ENCODE results near the gene CARD8. TPM values are rescaled to one million over a fixed set of nuclear protein-coding genes. Genes with fewer than 3 reads are reported as not detected.

CARD8 gene
- total and polyA plus RNA-seq, 10 donors, result 61.8 to 238 (median 161) TPM

- H3K9me3 ChIP-seq, result no peaks in the 10 kb centered on the region
- 95 to 97% (median 96%) methylated on average over 5 of the region's 5 CpGs for WGBS, 5 donors
- H3K27ac ChIP-seq, result no peak overlapping the region
- intact Hi-C loops (cut with DNase I; ENCODE audit: low total_unique reads), result no loop called here
- no peak for DNase-seq
- TF ChIP-seq POLR2A (IDR thresholded peaks at IDR 0.05) (no peak), POLR2AphosphoS5 (IDR thresholded peaks at IDR 0.05) (no peak)
- TF ChIP-seq, protein P1, sequence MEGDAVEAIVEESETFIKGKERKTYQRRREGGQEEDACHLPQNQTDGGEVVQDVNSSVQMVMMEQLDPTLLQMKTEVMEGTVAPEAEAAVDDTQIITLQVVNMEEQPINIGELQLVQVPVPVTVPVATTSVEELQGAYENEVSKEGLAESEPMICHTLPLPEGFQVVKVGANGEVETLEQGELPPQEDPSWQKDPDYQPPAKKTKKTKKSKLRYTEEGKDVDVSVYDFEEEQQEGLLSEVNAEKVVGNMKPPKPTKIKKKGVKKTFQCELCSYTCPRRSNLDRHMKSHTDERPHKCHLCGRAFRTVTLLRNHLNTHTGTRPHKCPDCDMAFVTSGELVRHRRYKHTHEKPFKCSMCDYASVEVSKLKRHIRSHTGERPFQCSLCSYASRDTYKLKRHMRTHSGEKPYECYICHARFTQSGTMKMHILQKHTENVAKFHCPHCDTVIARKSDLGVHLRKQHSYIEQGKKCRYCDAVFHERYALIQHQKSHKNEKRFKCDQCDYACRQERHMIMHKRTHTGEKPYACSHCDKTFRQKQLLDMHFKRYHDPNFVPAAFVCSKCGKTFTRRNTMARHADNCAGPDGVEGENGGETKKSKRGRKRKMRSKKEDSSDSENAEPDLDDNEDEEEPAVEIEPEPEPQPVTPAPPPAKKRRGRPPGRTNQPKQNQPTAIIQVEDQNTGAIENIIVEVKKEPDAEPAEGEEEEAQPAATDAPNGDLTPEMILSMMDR (IDR thresholded peaks at IDR 0.05 in 8 of 11, conservative IDR thresholded peaks at IDR 0.05 in 3 of 11), result no peak
- H3K4me3 ChIP-seq, result no peak overlapping the region
- H3K4me1 ChIP-seq, result no peaks in the 10 kb centered on the region
- peaks cover 4 to 97% (median 64%) of the 10 kb centered on the region in 6 donors for H3K36me3 ChIP-seq
- no peaks in the 10 kb centered on the region for H3K27me3 ChIP-seq (replicated peaks in 1 of 7)
Measured at GRCh38 chr19:48213959-48214358, 41.8 kb downstream of the CARD8 start.

DNA sequence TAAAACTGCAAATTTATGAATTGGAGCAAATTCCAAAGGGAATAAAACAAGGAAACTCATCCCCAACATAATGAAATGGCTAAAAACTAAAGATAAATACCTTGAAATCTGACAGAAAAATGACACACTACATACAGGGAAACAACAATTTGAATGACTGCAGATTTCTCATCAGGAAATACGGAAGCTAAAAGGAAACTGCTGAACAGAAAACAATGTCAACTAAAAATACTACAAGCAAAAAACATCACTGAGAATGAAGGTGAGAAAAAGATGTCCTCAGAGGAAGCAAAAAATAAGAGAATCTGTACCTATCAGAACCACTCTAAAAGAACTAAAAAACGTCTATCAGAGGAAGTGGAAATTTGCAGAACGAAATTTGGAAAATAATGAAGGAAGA, 45.7 kb downstream of the CARD8 start:
- Histone ChIP-seq H3K4me3 (no peak overlapping the region), H3K36me3 (peaks cover 0 to 62% (median 33%) of the 10 kb centered on the region in 6 donors), H3K27ac (peak overlapping the region in 5 of 8 donors; percentile 9 to 70 (median 46)), H3K4me1 (peaks cover 0 to 17% (median 9%) of the 10 kb centered on the region in 6 donors), H3K9me3 (no peaks in the 10 kb centered on the region), H3K27me3 (replicated peaks in 1 of 7) (no peaks in the 10 kb centered on the region)
- DNase-seq, result no peak
- TF ChIP-seq POLR2A (IDR thresholded peaks at IDR 0.05) (no peak), POLR2AphosphoS5 (IDR thresholded peaks at IDR 0.05) (no peak)
- TF ChIP-seq, protein P1 (IDR thresholded peaks at IDR 0.05 in 8 of 11, conservative IDR thresholded peaks at IDR 0.05 in 3 of 11), result no peak
- 55 to 82% (median 81%) methylated on average over 3 of the region's 3 CpGs for WGBS, 5 donors
- intact Hi-C loops (cut with DNase I; ENCODE audit: low total_unique reads), result no loop called here

- peaks cover 0 to 36% (median 30%) of the 10 kb centered on the region in 6 donors for H3K4me1 ChIP-seq
- TF ChIP-seq POLR2AphosphoS5 (IDR thresholded peaks at IDR 0.05), result no peak
- TF ChIP-seq, protein P1 (IDR thresholded peaks at IDR 0.05 in 8 of 11, conservative IDR thresholded peaks at IDR 0.05 in 3 of 11), result no peak
- TF ChIP-seq POLR2A (IDR thresholded peaks at IDR 0.05), result no peak
- 73 to 79% (median 77%) methylated on average over 9 of the region's 9 CpGs for WGBS, 5 donors
- peak overlapping the region in 2 of 8 donors; percentile 37 to 60 for H3K27ac ChIP-seq
- no peaks in the 10 kb centered on the region for H3K27me3 ChIP-seq (replicated peaks in 1 of 7)
- H3K36me3 ChIP-seq, result peaks cover 0 to 27% (median 9%) of the 10 kb centered on the region in 6 donors
- intact Hi-C loops (cut with DNase I; ENCODE audit: low total_unique reads), result no loop called here
- no peaks in the 10 kb centered on the region for H3K9me3 ChIP-seq
- DNase-seq, result no peak
- no peak overlapping the region for H3K4me3 ChIP-seq
Measured at GRCh38 chr19:48206397-48207093, 49.2 kb downstream of the CARD8 start.

- intact Hi-C loops (cut with DNase I; ENCODE audit: low total_unique reads), result no loop called here
- Histone ChIP-seq H3K9me3 (no peaks in the 10 kb centered on the region), H3K4me1 (peaks cover 0 to 36% (median 30%) of the 10 kb centered on the region in 6 donors), H3K27ac (peak overlapping the region; percentile 38 to 84 (median 71)), H3K36me3 (peaks cover 0 to 4% (median 0%) of the 10 kb centered on the region in 6 donors), H3K4me3 (peak overlapping the region; percentile 55 to 88 (median 64)), H3K27me3 (replicated peaks in 1 of 7) (no peaks in the 10 kb centered on the region)
- 0 to 1% (median 0%) methylated on average over 23 to 34 of the region's 34 CpGs for WGBS, 5 donors
- DNase-seq, result peak; percentile 97
- TF ChIP-seq POLR2AphosphoS5 (IDR thresholded peaks at IDR 0.05) (peak; percentile 88 to 94 (median 89)), POLR2A (IDR thresholded peaks at IDR 0.05) (peak in 1 of 3 donors; percentile 5)
- TF ChIP-seq, protein P1 (IDR thresholded peaks at IDR 0.05 in 8 of 11, conservative IDR thresholded peaks at IDR 0.05 in 3 of 11), result peak in 3 of 11 experiments; percentile 10 to 19 (median 12)
Measured at GRCh38 chr19:48203794-48204628, 51.7 kb downstream of the CARD8 start.

All from spleen (tissue), 11 donors.